ENCODE data around the gene ERI3. TPM values are rescaled to one million over a fixed set of nuclear protein-coding genes. Genes with fewer than 3 reads are reported as not detected.

The ERI3 gene
- total RNA-seq, 1 donor from 2014 or later = 31.0 TPM

DNA sequence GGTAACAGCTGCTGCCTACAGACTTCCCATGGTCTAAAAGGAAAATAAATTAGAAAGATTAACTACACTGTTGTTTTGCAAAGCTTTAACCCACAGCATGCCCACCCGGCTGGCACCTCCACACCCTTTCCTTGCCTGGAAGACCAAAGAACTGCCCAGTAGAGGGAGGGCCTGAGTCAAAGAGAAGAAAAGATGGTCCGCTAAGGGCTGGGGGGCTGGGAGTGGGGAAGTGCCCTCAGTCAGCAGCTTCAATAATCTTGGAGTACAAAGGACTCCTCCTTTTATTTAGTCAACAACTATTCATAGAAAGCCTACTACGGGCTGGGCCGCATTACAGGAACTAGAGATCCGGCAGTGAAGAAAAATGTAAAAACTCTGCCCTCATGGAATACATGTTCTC lies 40.6 kb downstream of the ERI3 start:
- no peaks in the 10 kb centered on the region for H3K79me2 ChIP-seq (ENCODE audit: low read depth)
- DNase-seq (ENCODE audit: low spot score) = peak; percentile 26
- H3K4me1 ChIP-seq = peaks cover 50% of the 10 kb centered on the region
- no peaks in the 10 kb centered on the region for H3K27me3 ChIP-seq
- H3K36me3 ChIP-seq = no peaks in the 10 kb centered on the region
- Mint-ChIP-seq H3K27me3 (ENCODE audit: insufficient read depth, low read depth) (peaks cover 3% of the 10 kb centered on the region), H3K4me3 (no peak overlapping the region), H3K9me3 (no peaks in the 10 kb centered on the region), H3K4me1 (peaks cover 47% of the 10 kb centered on the region), H3K36me3 (peaks cover 32% of the 10 kb centered on the region), H3K27ac (no peak overlapping the region)
- H4K20me1 ChIP-seq (ENCODE audit: low read depth) = peaks cover 81% of the 10 kb centered on the region
- H3K27ac ChIP-seq = no peak overlapping the region
- peak overlapping the region; percentile 20 for H3K4me2 ChIP-seq
- H3K9me3 ChIP-seq (ENCODE audit: low read depth) = no peaks in the 10 kb centered on the region
- H3K9ac ChIP-seq = no peak overlapping the region
- no peak overlapping the region for H2AFZ ChIP-seq (replicated peaks)
- H3F3A ChIP-seq (ENCODE audit: low read depth) = peaks cover 36% of the 10 kb centered on the region
- no peak overlapping the region for H3K4me3 ChIP-seq
- TF ChIP-seq CTCF (IDR thresholded peaks at IDR 0.05) = peak; percentile 42
- no peak for TF ChIP-seq EZH2phosphoT487 (IDR thresholded peaks at IDR 0.05)
- no peak for TF ChIP-seq EZH2 (IDR thresholded peaks at IDR 0.05)

- H3K27me3 ChIP-seq = no peaks in the 10 kb centered on the region
- H3K4me1 Mint-ChIP-seq = peaks cover 44% of the 10 kb centered on the region
- peaks cover 29% of the 10 kb centered on the region for H3K36me3 Mint-ChIP-seq
- H3K9me3 Mint-ChIP-seq = no peaks in the 10 kb centered on the region
- H3K9ac ChIP-seq = no peak overlapping the region
- no peak overlapping the region for H3K4me3 ChIP-seq
- no peak for DNase-seq (ENCODE audit: low spot score)
- H4K20me1 ChIP-seq (ENCODE audit: low read depth) = peaks cover 72% of the 10 kb centered on the region
- no peak for TF ChIP-seq EZH2 (IDR thresholded peaks at IDR 0.05)
- TF ChIP-seq EZH2phosphoT487 (IDR thresholded peaks at IDR 0.05) = no peak
- no peak for TF ChIP-seq CTCF (IDR thresholded peaks at IDR 0.05)
- H3K79me2 ChIP-seq (ENCODE audit: low read depth) = no peaks in the 10 kb centered on the region
- peaks cover 30% of the 10 kb centered on the region for H3F3A ChIP-seq (ENCODE audit: low read depth)
- no peak overlapping the region for H3K4me3 Mint-ChIP-seq
- H3K4me1 ChIP-seq = peaks cover 50% of the 10 kb centered on the region
- no peaks in the 10 kb centered on the region for H3K36me3 ChIP-seq
- peak overlapping the region; percentile 77 for H3K27ac ChIP-seq
- H3K27me3 Mint-ChIP-seq (ENCODE audit: insufficient read depth, low read depth) = peaks cover 3% of the 10 kb centered on the region
- H3K9me3 ChIP-seq (ENCODE audit: low read depth) = no peaks in the 10 kb centered on the region
- peak overlapping the region; percentile 33 for H3K27ac Mint-ChIP-seq
- no peak overlapping the region for H2AFZ ChIP-seq (replicated peaks)
- H3K4me2 ChIP-seq = peak overlapping the region; percentile 9
These were observed 41.7 kb downstream of the ERI3 start for GRCh38 chr1:44313265-44313918.

DNA sequence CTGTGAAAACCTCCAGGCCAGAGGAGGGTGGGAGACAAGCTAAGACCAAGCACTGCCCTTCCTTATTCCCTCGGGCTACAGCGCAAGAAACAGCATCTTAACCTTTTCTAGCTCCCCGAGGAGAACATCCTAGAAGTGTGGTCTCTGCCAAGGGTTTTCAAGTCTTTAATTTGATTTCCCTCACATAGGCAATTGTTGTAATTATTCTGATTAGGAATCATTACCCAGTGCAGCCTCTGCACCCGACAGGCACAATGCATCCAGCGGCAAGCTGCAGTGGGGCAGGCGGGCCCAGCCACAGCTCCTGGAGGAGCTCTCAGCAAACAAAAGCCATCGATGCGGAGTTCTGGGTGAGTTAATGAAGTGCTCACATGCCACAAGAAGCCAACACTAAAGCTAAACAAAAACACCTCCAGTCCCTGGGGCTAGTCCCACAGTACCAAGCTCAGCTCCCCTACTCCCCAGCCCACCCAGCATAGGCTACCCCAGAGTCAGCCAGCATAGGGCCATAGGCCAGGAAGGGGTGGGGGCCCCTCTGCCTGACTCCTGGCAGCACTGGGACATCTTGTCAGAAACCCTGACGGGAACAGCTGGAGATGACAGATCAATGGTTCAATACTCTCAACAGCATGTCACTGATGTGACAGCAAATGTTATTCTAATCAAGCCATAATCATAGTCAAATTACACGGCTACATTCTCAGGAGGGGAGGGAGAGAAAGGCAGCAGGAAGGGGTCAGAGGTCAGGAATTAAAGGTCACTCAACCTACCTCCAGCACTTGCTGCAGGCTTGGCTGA lies 42.5 kb downstream of the ERI3 start:
- Mint-ChIP-seq H3K36me3 (peaks cover 29% of the 10 kb centered on the region), H3K27me3 (ENCODE audit: insufficient read depth, low read depth) (peaks cover 3% of the 10 kb centered on the region), H3K4me1 (peaks cover 41% of the 10 kb centered on the region), H3K27ac (no peak overlapping the region), H3K9me3 (no peaks in the 10 kb centered on the region), H3K4me3 (no peak overlapping the region)
- Histone ChIP-seq H3K36me3 (no peaks in the 10 kb centered on the region), H3K27ac (peak overlapping the region; percentile 77), H3K9me3 (ENCODE audit: low read depth) (no peaks in the 10 kb centered on the region), H2AFZ (replicated peaks) (no peak overlapping the region), H3K4me3 (no peak overlapping the region), H3K79me2 (ENCODE audit: low read depth) (no peaks in the 10 kb centered on the region), H3F3A (ENCODE audit: low read depth) (peaks cover 30% of the 10 kb centered on the region), H3K4me2 (peak overlapping the region; percentile 9), H4K20me1 (ENCODE audit: low read depth) (peaks cover 68% of the 10 kb centered on the region), H3K4me1 (peaks cover 50% of the 10 kb centered on the region), H3K9ac (no peak overlapping the region), H3K27me3 (no peaks in the 10 kb centered on the region)
- peak; percentile 59 for DNase-seq (ENCODE audit: low spot score)
- TF ChIP-seq EZH2 (IDR thresholded peaks at IDR 0.05) (no peak), EZH2phosphoT487 (IDR thresholded peaks at IDR 0.05) (no peak), CTCF (IDR thresholded peaks at IDR 0.05) (no peak)
